Adrenal gland (tissue), 5 donors: ENCODE results near the gene SVIL.

Source experiments
- POLR2A ChIP-seq, 2 donors: fragments of 450-650 bp; IDR thresholded peaks; one replicate each; pipeline ENCODE4 v1.6.1; 2017; ENCODE audit warnings: antibody characterized with exemption in 2 of 2, mild to moderate bottlenecking in 2 of 2, moderate library complexity in 1 of 2
- TF ChIP-seq, protein P1 (sequence below), 6 experiments: fragments of 450-650 bp in 4 of 6; fragments of 200-600 bp in 2 of 6; sonication (generic) in 1 of 6; IDR thresholded peaks; 1 replicate in 5 of 6; 2 replicates in 1 of 6; pipeline versions ENCODE4 v1.5.1 to v1.8.0; 2016 to 2021; ENCODE audit warnings: antibody characterized with exemption in 6 of 6, mild to moderate bottlenecking in 2 of 6, moderate library complexity in 1 of 6
- donor health status: DM: no; HTN: no; CAD: no.

DNA sequence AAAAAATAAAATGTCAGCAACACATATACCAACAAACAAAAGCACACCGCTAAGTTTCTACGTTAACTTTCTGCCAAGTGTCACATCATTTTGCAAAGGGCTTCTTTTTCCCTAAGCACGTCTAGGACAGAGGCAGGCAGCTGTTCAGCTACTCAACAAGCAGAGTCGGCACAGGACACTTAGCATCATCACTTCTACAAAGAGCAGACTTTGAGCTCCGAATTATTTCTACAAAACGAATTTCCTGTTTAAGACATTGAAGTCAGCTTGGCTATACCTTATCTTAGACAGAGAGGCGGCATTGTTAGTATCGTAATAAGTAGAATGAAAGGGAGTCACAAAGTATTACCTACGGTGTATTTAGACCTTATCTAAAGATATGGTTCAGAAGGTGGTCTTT, 110.1 kb downstream of the SVIL start:
- TF ChIP-seq, protein P1, sequence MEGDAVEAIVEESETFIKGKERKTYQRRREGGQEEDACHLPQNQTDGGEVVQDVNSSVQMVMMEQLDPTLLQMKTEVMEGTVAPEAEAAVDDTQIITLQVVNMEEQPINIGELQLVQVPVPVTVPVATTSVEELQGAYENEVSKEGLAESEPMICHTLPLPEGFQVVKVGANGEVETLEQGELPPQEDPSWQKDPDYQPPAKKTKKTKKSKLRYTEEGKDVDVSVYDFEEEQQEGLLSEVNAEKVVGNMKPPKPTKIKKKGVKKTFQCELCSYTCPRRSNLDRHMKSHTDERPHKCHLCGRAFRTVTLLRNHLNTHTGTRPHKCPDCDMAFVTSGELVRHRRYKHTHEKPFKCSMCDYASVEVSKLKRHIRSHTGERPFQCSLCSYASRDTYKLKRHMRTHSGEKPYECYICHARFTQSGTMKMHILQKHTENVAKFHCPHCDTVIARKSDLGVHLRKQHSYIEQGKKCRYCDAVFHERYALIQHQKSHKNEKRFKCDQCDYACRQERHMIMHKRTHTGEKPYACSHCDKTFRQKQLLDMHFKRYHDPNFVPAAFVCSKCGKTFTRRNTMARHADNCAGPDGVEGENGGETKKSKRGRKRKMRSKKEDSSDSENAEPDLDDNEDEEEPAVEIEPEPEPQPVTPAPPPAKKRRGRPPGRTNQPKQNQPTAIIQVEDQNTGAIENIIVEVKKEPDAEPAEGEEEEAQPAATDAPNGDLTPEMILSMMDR (IDR thresholded peaks at IDR 0.05), result no peak
- TF ChIP-seq POLR2A (IDR thresholded peaks at IDR 0.05), result no peak
